CD4-positive, alpha-beta T cell treated with Interleukin-10 for 1 hour (primary cell): Measurements from ENCODE around the gene SLC35E1.

Experiments
- DNase-seq: peaks from one replicate; pipeline ENCODE4 v3.0.0-alpha.2; 2020

Gene SLC35E1

GRCh38 chr19:16542045-16542909 lies 29.9 kb downstream of the SLC35E1 start, which contains the start of gene CHERP:
Gene CHERP (minus strand): TSS chr19:16542437. CDS start chr19:16542378, 59 bp downstream.
- peak; percentile 95 for DNase-seq

GRCh38 chr19:16541526-16542044 lies 30.6 kb downstream of the SLC35E1 start:
- no peak for DNase-seq

GRCh38 chr19:16540948-16541347 lies 31.3 kb downstream of the SLC35E1 start:
- DNase-seq = no peak

- DNase-seq = no peak
Observed at GRCh38 chr19:16537111-16537510, 35.1 kb downstream of the SLC35E1 start.

- DNase-seq = no peak
Observed at GRCh38 chr19:16536130-16536529, 36.1 kb downstream of the SLC35E1 start.

GRCh38 chr19:16535381-16535780 lies 36.8 kb downstream of the SLC35E1 start:
- no peak for DNase-seq

- no peak for DNase-seq
Observed at GRCh38 chr19:16532440-16533234, 39.6 kb downstream of the SLC35E1 start.

- DNase-seq = no peak
Observed at GRCh38 chr19:16531380-16531669, 40.9 kb downstream of the SLC35E1 start.

GRCh38 chr19:16530540-16531379 lies 41.5 kb downstream of the SLC35E1 start:
- DNase-seq = no peak

GRCh38 chr19:16529466-16530144 lies 42.6 kb downstream of the SLC35E1 start:
- DNase-seq = no peak

- DNase-seq = peak; percentile 57
Observed at GRCh38 chr19:16527971-16528521, 44.2 kb downstream of the SLC35E1 start.

- DNase-seq = no peak
Observed at GRCh38 chr19:16527334-16527935, 44.8 kb downstream of the SLC35E1 start.

- no peak for DNase-seq
Observed at GRCh38 chr19:16525751-16526481, 46.3 kb downstream of the SLC35E1 start.

GRCh38 chr19:16524991-16525734 lies 47.1 kb downstream of the SLC35E1 start:
- no peak for DNase-seq

GRCh38 chr19:16522559-16523377 lies 49.4 kb downstream of the SLC35E1 start:
- DNase-seq = no peak

- no peak for DNase-seq
Observed at GRCh38 chr19:16521715-16522289, 50.4 kb downstream of the SLC35E1 start.

GRCh38 chr19:16520986-16521624 lies 51.1 kb downstream of the SLC35E1 start:
- DNase-seq = no peak
